Prostate gland (tissue), 2 donors: ENCODE data around the gene TMEM14B.

Source experiments
- POLR2A ChIP-seq: fragments of 450-650 bp; IDR thresholded peaks from one replicate; pipeline ENCODE4 v1.6.1; 2016; ENCODE audit warnings: antibody characterized with exemption, mild to moderate bottlenecking
- TF ChIP-seq, protein P1 (sequence below), 4 experiments: fragments of 200-600 bp in 2 of 4; fragments of 450-650 bp in 2 of 4; sonication (generic) in 2 of 4; IDR thresholded peaks; 1 replicate in 3 of 4; 2 replicates in 1 of 4; pipeline ENCODE4 v1.5.1; 2016 to 2019; ENCODE audit warnings: antibody characterized with exemption in 4 of 4, mild to moderate bottlenecking in 2 of 4, moderate library complexity in 2 of 4

DNA sequence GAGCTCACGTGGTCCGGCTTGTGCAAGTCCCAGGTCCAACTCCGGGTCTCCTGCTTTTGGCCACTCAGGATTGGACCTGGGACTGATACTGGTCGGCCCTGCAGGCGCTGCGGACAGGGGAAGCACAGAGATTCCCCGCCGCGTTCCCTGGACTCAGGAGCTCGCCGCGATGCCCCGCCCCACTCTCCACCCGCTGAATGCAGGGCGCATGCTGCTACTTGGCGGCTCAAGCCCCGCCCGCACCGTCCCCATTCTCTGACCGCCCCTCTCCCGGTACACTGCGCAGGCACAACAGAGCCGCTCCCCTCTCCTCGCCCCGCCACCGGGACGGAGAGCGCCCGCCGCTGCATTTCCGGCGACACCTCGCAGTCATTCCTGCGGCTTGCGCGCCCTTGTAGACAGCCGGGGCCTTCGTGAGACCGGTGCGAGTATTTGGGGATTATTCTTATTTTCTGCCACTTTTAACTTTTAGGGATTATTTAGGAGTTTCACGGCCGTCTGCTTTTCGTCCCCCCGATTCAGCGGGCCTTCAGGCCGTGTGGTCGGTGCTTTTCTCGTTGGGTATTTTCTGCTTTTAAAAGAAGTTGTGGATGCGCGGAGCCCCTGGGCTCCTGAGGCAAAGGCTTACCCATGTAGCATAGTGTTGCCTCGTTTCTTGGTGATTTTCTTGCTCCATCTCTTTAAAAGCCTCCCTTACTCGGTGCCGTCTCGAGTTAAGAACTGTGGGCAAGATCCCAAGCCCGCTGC, 24.6 kb upstream of the TMEM14B start, which contains the start of gene TMEM14C:
- TF ChIP-seq, protein P1, sequence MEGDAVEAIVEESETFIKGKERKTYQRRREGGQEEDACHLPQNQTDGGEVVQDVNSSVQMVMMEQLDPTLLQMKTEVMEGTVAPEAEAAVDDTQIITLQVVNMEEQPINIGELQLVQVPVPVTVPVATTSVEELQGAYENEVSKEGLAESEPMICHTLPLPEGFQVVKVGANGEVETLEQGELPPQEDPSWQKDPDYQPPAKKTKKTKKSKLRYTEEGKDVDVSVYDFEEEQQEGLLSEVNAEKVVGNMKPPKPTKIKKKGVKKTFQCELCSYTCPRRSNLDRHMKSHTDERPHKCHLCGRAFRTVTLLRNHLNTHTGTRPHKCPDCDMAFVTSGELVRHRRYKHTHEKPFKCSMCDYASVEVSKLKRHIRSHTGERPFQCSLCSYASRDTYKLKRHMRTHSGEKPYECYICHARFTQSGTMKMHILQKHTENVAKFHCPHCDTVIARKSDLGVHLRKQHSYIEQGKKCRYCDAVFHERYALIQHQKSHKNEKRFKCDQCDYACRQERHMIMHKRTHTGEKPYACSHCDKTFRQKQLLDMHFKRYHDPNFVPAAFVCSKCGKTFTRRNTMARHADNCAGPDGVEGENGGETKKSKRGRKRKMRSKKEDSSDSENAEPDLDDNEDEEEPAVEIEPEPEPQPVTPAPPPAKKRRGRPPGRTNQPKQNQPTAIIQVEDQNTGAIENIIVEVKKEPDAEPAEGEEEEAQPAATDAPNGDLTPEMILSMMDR (IDR thresholded peaks at IDR 0.05): peak in 2 of 4 experiments; percentile 6 to 17
- TF ChIP-seq POLR2A: peak; percentile 92
